ENCODE data around the gene ELFN1. TPM values are rescaled to one million over a fixed set of nuclear protein-coding genes. Genes with fewer than 3 reads are reported as not detected.

ELFN1 gene
- 0.28 to 0.43 TPM (median 0.37 TPM) in 5 replicates for total RNA-seq (2022; extraction: Qiagen RNA extraction)

DNA sequence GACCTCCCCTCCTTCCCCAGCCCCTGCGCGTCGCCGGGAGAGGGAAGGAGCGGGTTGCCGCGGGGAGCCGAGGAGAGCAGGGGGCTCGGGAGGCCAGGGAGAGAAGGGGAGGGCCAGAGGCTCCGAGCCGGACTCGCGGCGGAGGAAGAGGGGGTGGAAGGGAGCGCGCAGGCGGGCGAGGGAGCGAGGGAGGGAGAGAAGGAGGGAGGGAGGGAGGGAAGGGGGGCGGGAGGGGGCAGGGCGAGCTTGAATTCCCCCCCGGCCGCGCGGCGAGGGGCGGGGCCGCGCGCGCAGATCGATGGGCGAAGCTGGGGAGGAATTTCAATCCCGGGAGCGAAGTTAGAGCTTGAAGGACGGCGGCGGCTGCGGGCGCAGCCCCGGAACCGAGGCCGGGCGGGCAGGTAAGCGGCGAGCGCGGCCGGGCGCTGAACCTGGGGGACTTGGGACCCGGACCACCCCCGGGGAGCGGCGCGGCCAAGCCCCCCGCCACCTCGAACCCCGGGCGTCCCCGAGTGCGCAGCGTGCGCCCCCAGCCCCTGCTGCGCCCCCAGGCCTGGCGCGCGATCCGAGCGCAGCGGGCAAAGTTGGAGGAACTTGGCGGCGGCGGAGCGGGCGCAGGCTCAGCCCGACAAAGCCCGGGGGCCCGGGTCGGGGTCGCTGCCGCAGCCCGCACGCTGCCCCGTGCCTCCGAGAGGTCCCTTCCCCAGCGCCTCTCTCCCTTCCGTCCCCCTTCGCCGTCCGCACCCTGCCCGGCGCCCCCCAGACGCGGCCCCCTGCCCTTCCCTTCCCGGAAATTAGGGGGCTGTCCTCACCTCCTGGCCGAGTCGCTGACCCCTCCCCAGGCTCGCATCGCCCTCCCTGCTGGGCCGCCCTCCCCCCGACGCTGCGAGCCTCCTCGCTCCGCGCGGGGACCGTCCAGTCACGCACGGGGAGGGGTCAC is at the start of gene ELFN1:
Gene ELFN1 (plus strand): TSS at position 324 of the 940 bp plus-strand sequence. CDS start 74,320 bp downstream, outside the sequence.

Other genes with a start within 250 kb of the ELFN1 start
- 14.8 to 23.6 TPM (median 22.5 TPM) in 5 replicates for gene MICALL2, start 210.8 kb upstream of the ELFN1 start, total RNA-seq (2022; extraction: Qiagen RNA extraction)
- gene INTS1, start 165.9 kb upstream of the ELFN1 start, total RNA-seq (2022; extraction: Qiagen RNA extraction), result 44.6 to 56.8 TPM (median 51.8 TPM) in 5 replicates
- gene MAFK, start 139.6 kb upstream of the ELFN1 start, total RNA-seq (2022; extraction: Qiagen RNA extraction), result 38.9 to 59.0 TPM (median 47.1 TPM) in 5 replicates
- 7.0 to 9.9 TPM (median 9.0 TPM) in 5 replicates for gene TMEM184A, start 114.1 kb upstream of the ELFN1 start, total RNA-seq (2022; extraction: Qiagen RNA extraction)
- gene PSMG3, start 100.2 kb upstream of the ELFN1 start, total RNA-seq (2022; extraction: Qiagen RNA extraction), result 70.7 to 96.5 TPM (median 91.8 TPM) in 5 replicates

Data from A549 treated with Hydrocortisone at 1 μM for 4 hours (cell line).